ENCODE results near the gene ADAMTS15. TPM values are rescaled to one million over a fixed set of nuclear protein-coding genes. Genes with fewer than 3 reads are reported as not detected.

Gene ADAMTS15
- total RNA-seq, 4 donors from 2014 or later, result 6.6 to 11.4 (median 10.3) TPM

DNA sequence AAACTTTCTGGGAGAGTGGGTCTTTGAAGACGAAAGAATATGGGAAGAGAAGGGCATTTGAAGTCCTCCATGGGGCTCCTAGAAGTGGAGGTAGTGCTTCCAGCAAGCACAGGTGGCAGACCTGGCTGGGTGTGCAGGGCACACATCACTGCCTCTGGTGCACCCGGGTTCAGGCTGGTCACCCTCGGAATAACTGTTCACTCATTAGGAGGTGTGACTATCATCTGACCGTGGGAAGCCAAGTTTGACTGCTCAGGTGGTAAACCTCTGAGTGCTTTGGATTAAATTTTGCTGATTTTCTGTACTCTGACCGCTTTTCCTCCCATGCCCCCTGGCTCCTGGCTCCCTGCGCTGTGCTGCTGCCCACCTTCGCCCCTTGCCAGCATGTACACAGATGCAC is 11.1 kb downstream of the ADAMTS15 start:
- intact Hi-C loops (cut with DNase I), result no loop called here
- no peak for DNase-seq (ENCODE audit: extremely low spot score)
- no peak for TF ChIP-seq POLR2A (IDR thresholded peaks at IDR 0.05; ENCODE audit: low read depth)
- TF ChIP-seq, protein P1, sequence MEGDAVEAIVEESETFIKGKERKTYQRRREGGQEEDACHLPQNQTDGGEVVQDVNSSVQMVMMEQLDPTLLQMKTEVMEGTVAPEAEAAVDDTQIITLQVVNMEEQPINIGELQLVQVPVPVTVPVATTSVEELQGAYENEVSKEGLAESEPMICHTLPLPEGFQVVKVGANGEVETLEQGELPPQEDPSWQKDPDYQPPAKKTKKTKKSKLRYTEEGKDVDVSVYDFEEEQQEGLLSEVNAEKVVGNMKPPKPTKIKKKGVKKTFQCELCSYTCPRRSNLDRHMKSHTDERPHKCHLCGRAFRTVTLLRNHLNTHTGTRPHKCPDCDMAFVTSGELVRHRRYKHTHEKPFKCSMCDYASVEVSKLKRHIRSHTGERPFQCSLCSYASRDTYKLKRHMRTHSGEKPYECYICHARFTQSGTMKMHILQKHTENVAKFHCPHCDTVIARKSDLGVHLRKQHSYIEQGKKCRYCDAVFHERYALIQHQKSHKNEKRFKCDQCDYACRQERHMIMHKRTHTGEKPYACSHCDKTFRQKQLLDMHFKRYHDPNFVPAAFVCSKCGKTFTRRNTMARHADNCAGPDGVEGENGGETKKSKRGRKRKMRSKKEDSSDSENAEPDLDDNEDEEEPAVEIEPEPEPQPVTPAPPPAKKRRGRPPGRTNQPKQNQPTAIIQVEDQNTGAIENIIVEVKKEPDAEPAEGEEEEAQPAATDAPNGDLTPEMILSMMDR (IDR thresholded peaks at IDR 0.05), result no peak
- TF ChIP-seq EP300 (IDR thresholded peaks at IDR 0.05), result no peak
- no peak for TF ChIP-seq POLR2AphosphoS5 (IDR thresholded peaks at IDR 0.05)
- Histone ChIP-seq H3K36me3 (peaks cover 0 to 42% (median 41%) of the 10 kb centered on the region in 4 donors), H3K9me3 (no peaks in the 10 kb centered on the region), H3K4me3 (no peak overlapping the region), H3K27me3 (no peaks in the 10 kb centered on the region), H3K4me1 (peaks cover 28 to 38% (median 31%) of the 10 kb centered on the region in 4 donors), H3K27ac (replicated peaks in 1 of 4) (no peak overlapping the region)
- 96% methylated on average over 7 of the region's 7 CpGs for WGBS

DNA sequence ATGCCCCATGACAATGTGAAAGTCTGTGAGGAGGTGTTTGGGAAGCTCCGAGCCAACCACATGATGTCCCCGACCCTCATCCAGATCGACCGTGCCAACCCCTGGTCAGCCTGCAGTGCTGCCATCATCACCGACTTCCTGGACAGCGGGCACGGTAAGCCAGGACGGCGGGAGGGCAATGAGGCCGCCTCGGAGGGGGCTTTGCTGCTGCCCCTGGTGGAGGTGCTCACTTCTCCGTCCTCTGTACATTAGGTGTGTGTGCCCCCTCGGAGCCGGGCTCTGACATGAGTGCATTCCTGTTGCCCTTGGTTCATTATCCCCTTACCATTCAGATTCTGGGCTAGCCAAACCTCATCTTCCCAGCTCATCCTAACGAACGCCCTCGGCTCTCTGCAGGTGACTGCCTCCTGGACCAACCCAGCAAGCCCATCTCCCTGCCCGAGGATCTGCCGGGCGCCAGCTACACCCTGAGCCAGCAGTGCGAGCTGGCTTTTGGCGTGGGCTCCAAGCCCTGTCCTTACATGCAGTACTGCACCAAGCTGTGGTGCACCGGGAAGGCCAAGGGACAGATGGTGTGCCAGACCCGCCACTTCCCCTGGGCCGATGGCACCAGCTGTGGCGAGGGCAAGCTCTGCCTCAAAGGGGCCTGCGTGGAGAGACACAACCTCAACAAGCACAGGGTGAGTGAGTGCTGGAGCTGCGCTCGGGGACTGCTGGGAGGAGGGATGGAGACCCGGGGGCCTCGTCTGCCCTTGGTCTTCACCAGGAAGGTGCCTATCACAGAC is 13.8 kb downstream of the ADAMTS15 start:
- Histone ChIP-seq H3K9me3 (no peaks in the 10 kb centered on the region), H3K4me1 (peaks cover 3 to 23% (median 10%) of the 10 kb centered on the region in 4 donors), H3K27me3 (no peaks in the 10 kb centered on the region), H3K36me3 (peaks cover 3 to 66% (median 63%) of the 10 kb centered on the region in 4 donors), H3K4me3 (no peak overlapping the region), H3K27ac (replicated peaks in 1 of 4) (no peak overlapping the region)
- intact Hi-C loops (cut with DNase I), result no loop called here
- no peak for DNase-seq (ENCODE audit: extremely low spot score)
- TF ChIP-seq POLR2AphosphoS5 (IDR thresholded peaks at IDR 0.05), result no peak
- TF ChIP-seq, protein P1 (IDR thresholded peaks at IDR 0.05), result no peak
- no peak for TF ChIP-seq EP300 (IDR thresholded peaks at IDR 0.05)
- TF ChIP-seq POLR2A (IDR thresholded peaks at IDR 0.05; ENCODE audit: low read depth), result no peak
- 90% methylated on average over 16 of the region's 31 CpGs for WGBS

DNA sequence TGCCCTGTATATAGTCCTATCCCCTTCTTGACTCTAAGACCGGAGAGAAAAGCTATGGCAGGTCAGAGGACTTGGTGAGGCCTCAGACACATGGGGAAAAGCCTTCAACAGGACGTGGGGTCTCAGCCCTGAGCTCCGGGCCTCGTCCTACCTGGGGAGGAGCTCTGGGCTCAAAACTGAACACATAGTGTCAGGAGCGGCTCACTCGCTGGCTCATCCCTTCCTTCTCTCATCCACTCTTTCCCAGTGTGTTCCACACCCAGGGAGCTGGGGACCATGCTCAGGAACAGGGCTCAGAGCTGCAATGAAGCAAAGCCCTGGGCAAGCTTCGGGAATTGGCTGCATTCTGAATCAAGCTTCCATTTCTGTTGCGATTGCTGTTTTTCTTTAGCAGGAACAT is 14.5 kb downstream of the ADAMTS15 start:
- Histone ChIP-seq H3K36me3 (peaks cover 3 to 67% (median 64%) of the 10 kb centered on the region in 4 donors), H3K27ac (replicated peaks in 1 of 4) (no peak overlapping the region), H3K9me3 (no peaks in the 10 kb centered on the region), H3K4me1 (peaks cover 0 to 17% (median 7%) of the 10 kb centered on the region in 4 donors), H3K27me3 (no peaks in the 10 kb centered on the region), H3K4me3 (no peak overlapping the region)
- intact Hi-C loops (cut with DNase I), result no loop called here
- 91% methylated on average over 4 of the region's 8 CpGs for WGBS
- TF ChIP-seq EP300 (IDR thresholded peaks at IDR 0.05) (no peak), POLR2A (IDR thresholded peaks at IDR 0.05; ENCODE audit: low read depth) (no peak)
- TF ChIP-seq, protein P1 (IDR thresholded peaks at IDR 0.05), result no peak
- DNase-seq (ENCODE audit: extremely low spot score), result no peak

- TF ChIP-seq POLR2A (IDR thresholded peaks at IDR 0.05; ENCODE audit: low read depth) (no peak), POLR2AphosphoS5 (IDR thresholded peaks at IDR 0.05) (no peak), EP300 (IDR thresholded peaks at IDR 0.05) (no peak)
- TF ChIP-seq, protein P1 (IDR thresholded peaks at IDR 0.05), result no peak
- Histone ChIP-seq H3K4me3 (no peak overlapping the region), H3K27me3 (no peaks in the 10 kb centered on the region), H3K4me1 (peaks cover 0 to 10% (median 5%) of the 10 kb centered on the region in 4 donors), H3K36me3 (peaks cover 3 to 72% (median 67%) of the 10 kb centered on the region in 4 donors), H3K9me3 (no peaks in the 10 kb centered on the region), H3K27ac (replicated peaks in 1 of 4) (no peak overlapping the region)
- intact Hi-C loops (cut with DNase I), result no loop called here
- DNase-seq (ENCODE audit: extremely low spot score), result no peak
These were observed 15.9 kb downstream of the ADAMTS15 start for GRCh38 chr11:130464291-130464812.
